HG02884 (cell line): ENCODE measurements around the gene TDP2.

Experiments used
- ATAC-seq: cut with Tn5 transposase; IDR thresholded peaks from one replicate; pipeline ENCODE4 v1.9.1; 2021; ENCODE audit warnings: mild to moderate bottlenecking, moderate library complexity; ENCODE audit not compliant: unreplicated experiment

TDP2 gene

DNA sequence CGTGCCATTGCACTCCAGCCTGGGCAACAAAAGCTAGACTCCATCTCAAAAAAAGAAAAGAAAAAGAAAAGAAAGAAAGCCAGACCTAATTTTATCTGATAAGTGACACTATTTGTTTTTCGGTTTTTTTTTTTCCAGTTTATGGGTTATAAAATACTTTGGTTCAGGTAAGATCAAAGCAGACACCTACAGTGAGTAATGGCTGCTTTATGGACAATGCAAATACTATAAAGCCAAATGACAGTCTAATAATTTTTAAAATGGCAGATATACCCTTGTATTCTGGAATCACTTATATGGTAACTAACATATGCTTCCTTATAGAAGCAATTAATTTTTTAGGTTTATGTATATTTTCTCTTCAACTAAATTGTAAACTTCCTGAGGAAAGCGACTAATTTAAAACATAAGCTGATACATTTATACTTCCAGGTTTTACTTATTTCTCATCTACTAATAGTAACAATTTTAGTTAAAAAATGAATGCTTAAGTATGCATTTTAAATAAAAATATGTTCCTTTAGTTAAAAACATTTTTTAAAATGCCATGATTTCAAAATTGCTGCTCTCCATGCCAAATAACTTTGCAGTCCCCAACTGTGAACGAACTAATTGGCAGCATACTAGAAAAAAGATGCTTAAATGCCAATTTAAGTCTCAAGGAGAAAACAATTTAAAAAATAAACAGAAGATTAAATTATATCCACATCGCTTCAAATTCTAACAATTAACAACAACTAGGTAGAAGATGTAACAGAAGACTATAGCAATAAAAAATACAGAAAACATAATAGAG is 59.2 kb downstream of the TDP2 start:
- no peak for ATAC-seq

DNA sequence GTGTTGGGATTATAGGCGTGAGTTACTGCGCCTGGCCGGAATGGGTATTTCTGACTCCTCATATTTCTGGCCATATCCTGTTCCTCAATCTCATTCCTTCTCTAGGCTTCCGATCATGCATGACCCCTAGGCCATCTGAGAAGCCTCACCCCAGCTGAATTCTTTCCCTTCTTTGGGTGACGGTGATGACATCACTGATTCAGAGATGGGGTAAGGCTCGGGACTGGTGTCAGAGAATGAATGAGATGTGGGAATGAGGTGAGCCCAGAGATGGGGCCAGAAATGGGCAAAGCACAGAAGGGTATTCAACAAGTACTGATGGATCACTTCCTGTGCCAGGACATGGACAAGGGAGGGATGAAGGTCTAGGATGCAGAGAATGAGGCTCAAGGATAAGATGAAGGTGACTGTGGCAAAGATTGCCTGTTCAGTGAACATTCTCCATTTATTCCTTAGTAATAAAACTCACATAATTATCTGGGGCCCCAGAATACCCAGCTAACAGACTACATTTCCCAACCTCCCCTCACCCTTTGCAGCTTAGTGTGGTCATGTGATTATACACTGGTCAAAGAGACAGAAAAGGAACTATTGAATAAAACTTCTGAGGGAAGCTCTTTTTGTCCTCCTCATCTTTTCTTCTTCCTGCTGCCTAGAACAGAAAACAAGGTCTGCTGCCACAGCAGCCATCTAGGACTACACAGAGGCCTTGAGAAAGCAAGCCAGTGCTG is 60.3 kb downstream of the TDP2 start:
- no peak for ATAC-seq

DNA sequence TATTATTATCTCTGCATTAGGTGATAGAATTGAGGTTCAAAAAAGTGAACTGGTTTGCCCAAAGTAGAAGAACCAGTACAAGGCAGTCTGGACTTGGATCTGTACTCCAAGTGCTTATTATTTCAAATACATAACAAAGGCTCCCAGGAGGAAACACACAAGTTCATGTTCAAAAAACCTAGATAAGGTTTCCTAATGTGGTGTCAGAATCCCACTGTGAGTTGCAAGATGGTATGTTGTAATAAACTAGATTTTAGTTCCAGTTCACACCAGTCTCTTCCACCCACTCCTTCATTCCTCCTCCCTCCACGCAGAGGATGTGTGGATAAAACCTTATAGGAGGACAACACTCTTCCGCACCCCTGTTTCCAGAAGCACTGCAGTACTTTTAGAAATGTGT is 63.5 kb downstream of the TDP2 start:
- no peak for ATAC-seq

DNA sequence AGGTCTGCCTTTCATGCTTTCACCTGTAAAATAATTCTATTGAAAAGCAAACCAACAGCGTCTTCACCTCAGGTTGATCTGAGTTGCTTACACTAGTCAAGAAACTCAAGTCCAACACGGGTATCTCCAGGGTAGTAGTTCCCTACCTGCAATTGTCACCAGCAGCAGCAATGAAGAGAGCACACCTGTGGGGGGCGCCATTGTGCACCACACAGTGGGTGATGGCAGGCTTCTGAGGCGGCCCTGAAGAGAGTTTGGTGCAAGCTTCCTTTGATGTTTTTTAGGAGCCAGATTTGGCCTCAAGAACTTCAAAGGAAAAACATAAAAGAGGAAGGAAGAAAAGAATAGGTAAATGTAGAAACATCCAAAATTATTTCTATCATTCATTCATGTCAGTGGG is 65.8 kb downstream of the TDP2 start:
- no peak for ATAC-seq
